Measurements from ENCODE around the gene TTC19.
A peak's percentile ranks its signal among the peaks of the same experiment; 100 is the strongest.

Gene TTC19, protein sequence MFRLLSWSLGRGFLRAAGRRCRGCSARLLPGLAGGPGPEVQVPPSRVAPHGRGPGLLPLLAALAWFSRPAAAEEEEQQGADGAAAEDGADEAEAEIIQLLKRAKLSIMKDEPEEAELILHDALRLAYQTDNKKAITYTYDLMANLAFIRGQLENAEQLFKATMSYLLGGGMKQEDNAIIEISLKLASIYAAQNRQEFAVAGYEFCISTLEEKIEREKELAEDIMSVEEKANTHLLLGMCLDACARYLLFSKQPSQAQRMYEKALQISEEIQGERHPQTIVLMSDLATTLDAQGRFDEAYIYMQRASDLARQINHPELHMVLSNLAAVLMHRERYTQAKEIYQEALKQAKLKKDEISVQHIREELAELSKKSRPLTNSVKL

DNA sequence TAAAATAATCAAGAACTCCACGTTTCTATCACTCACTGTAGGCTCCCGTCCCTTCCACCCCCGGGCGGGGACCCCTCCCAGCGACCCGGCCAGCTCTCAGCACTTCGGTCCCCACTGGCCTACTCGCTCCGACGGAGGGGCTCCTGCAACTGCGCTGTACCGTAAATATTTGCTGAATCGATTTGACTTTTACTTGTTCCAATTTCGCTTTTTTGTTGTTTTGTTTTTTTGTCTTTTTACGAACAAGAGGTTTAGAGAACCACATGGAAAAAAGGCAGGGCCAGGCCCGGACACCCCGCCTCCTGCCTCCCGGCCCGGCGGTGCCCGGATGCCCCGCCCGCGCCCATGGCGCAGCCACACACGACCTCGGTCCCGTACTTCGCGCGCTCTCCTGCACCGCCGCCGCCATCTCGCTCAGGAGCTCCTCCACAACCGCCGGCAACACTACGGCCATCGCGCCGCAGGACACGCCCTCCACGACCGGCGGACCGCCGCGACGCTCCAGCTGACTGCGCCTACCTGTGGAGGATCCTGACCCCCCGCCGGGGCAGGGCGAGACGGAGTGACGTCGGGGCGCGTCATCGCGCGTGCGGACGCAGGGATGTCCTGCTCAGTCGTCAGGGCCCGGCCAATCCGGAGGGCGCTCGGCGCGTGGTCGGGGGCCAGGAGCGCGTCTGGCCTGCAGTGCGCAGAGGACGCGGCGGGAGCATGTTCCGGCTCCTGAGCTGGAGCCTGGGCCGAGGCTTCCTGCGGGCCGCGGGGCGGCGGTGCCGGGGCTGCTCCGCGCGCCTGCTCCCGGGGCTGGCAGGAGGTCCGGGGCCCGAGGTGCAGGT is at the start of gene TTC19, which contains the start of gene ZSWIM7:
TSS of gene TTC19 (plus strand) at position 684 of the 833 bp plus-strand sequence. CDS start at position 709, 25 bp downstream.
TSS of gene ZSWIM7 (minus strand) at position 564 of the 833 bp plus-strand sequence. CDS start at position 454, 110 bp downstream.
- TF ChIP-seq, protein P1, sequence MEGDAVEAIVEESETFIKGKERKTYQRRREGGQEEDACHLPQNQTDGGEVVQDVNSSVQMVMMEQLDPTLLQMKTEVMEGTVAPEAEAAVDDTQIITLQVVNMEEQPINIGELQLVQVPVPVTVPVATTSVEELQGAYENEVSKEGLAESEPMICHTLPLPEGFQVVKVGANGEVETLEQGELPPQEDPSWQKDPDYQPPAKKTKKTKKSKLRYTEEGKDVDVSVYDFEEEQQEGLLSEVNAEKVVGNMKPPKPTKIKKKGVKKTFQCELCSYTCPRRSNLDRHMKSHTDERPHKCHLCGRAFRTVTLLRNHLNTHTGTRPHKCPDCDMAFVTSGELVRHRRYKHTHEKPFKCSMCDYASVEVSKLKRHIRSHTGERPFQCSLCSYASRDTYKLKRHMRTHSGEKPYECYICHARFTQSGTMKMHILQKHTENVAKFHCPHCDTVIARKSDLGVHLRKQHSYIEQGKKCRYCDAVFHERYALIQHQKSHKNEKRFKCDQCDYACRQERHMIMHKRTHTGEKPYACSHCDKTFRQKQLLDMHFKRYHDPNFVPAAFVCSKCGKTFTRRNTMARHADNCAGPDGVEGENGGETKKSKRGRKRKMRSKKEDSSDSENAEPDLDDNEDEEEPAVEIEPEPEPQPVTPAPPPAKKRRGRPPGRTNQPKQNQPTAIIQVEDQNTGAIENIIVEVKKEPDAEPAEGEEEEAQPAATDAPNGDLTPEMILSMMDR (IDR thresholded peaks at IDR 0.05; ENCODE audit: control extremely low read depth, extremely low read depth, low read depth, missing control alignments): no peak
- ChIA-PET POLR2A (interaction anchor here (0.7 to 1.2 kb wide), 3 partner anchors 14 to 1449 kb away, joined by 4 to 5 read pairs (median 4); no protein-coding TSS in a partner anchor), CTCF (interaction anchor here (0.8 to 3.8 kb wide), 11 partner anchors 8 to 742 kb away, joined by 3 to 21 read pairs (median 4); no protein-coding TSS in a partner anchor)
- DNase-seq (ENCODE audit: extremely low spot score): peak; percentile 98

DNA sequence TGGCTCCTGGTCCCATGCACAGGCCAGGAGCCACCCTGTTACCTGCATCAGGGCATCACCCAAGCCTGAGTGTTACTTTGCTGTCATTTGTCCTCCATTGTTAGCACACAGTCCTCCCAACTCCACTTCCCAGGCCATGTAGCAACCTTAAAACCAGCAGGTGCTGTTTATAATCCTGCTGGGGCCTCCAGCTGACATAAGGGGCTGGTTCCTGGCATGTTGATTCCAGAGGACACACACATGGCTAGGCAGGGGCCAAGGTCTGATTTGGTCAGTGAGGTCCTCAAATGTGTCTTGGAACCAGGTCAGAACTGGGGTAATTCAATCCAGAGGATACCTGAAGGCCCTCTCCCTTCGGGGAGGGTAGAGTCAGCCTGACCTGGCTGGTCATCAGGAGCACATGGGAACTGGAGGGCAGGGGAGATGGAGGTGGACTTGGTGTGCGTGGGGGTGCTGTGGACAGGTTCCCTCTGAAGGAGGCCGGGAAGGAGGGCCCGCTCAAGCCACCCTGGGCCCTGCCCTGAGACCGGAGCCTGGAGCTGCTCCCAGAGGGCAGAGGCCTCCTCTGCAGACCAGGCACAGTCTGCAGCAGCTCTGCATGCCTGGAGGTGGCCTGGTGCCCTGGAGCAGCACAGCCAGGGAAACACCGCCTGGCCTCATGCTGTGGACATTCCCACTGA is 48.1 kb upstream of the TTC19 start:
- TF ChIP-seq, protein P1 (IDR thresholded peaks at IDR 0.05; ENCODE audit: control extremely low read depth, extremely low read depth, low read depth, missing control alignments): no peak

DNA sequence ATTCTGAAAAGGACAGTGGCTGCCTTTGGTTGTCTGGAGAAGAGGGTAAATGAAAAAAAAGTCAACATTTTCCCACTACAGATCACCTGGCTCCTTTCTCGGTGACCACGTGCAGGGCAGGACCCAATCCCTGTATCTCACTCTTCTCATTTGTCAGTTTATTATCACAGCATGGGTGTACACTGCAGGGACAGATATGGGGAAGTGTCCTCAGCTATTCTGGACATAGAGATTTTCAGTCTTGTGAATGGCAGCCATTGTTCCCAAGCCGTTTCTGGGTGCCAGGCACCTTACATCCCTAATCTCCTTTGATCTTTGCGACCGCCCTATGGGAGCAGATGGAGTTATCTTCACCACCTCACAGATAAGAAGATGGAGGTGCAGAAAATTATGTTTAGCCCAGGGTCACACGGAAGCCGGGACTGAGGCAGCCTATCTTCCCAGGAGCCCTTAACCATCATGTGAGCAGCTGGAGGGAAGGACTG is 47.5 kb upstream of the TTC19 start:
- DNase-seq (ENCODE audit: extremely low spot score): no peak
- ChIA-PET CTCF (interaction anchor here (1.0 to 1.3 kb wide), 2 partner anchors 22 to 47 kb away, joined by 3 to 4 read pairs; no protein-coding TSS in a partner anchor), POLR2A (no interaction called here)
- TF ChIP-seq, protein P1 (IDR thresholded peaks at IDR 0.05; ENCODE audit: control extremely low read depth, extremely low read depth, low read depth, missing control alignments): no peak

More for the DNA sequence above, 48.1 kb upstream of the TTC19 start:
- DNase-seq (ENCODE audit: extremely low spot score): no peak
- POLR2A ChIA-PET: no interaction called here
- CTCF ChIA-PET: interaction anchor here (1.3 kb wide), 1 partner anchor 47 kb away, joined by 3 read pairs; no protein-coding TSS in a partner anchor

DNA sequence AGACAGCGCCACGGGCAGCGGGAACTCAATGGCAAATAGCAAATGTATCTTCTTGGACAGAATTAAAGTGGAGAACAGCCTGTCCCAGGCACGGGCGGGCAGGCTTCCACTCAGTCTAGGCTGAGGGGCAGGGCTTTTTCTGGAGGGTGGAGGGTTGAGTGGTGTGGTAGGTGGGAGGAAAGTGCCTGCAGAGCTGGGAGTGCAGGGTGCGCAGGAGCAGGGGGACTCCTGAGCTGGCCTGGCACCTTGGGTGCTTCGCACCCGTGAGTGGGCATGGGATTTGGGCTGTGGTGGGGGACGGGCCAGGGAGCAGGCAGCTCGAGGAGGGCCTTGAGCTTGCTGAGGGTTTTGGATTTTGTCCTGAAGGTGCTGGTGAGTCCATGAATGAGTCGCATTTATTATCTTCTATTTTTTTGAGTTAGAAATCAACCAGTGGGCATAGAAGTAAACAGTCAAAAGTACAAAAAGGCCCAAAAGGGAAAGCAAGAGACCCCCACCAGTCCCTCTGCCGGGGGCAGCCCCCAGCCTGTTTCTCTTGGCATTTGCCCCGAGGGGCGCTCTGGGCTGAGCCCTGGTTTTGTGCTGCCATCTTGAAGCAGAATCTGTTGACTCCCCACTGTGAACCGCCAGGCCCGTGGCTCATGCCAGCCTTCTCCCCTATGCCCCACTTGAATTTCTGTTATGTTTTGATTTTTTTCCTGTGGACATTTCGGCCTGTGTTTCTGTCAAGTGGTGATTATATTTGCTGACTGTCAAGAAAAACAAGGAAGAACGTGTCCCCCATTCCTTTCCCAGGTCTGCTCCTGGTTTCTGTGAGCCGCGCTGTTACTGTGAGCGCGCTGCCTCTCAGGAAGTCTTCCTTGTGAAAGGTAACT is 46.5 kb upstream of the TTC19 start:
- ChIA-PET CTCF (interaction anchor here (1.0 kb wide), 1 partner anchor 21 kb away, joined by 4 read pairs; no protein-coding TSS in a partner anchor), POLR2A (no interaction called here)
- no peak for DNase-seq (ENCODE audit: extremely low spot score)
- TF ChIP-seq, protein P1 (IDR thresholded peaks at IDR 0.05; ENCODE audit: control extremely low read depth, extremely low read depth, low read depth, missing control alignments): no peak

DNA sequence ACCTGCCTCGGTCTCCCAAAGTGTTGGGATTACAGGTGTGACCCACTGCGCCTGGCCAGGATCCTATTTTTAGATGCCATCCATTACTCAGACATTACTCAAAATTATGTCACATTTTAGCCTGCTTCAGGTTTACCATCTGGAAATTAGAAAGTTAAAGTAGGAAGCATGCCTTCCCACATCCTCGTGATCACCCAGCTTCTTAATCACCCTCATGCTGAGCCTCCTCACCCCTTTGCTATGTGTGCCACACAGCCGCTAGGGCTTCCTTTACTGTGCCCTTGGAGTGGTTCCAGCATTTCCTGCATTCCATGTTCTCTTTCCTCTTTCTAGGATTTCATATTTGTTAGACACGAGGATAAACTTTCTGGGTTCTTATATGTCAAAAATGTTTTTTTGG is 45.4 kb upstream of the TTC19 start:
- DNase-seq (ENCODE audit: extremely low spot score): no peak
- ChIA-PET POLR2A (no interaction called here), CTCF (no interaction called here)
- TF ChIP-seq, protein P1 (IDR thresholded peaks at IDR 0.05; ENCODE audit: control extremely low read depth, extremely low read depth, low read depth, missing control alignments): no peak

Data from GM10248 (cell line).